B cell (primary cell): ENCODE results near the gene GDI2. TPM values are rescaled to one million over a fixed set of nuclear protein-coding genes. Genes with fewer than 3 reads are reported as not detected.
A peak's percentile ranks its signal among the peaks of the same experiment; 100 is the strongest.

Source experiments
- ATAC-seq: fragments of 200-7000 bp; cut with Tn5 transposase; one replicate; pipeline ENCODE4 v1.10.0; 2021; ENCODE audit warnings: low read depth, mild to moderate bottlenecking, moderate number of reproducible peaks, moderate library complexity
- CTCF ChIA-PET: fragments of 350-600 bp; sonication (Branson Sonifier 250); formaldehyde crosslinking; loops from one replicate; lab custom pipeline; 2021; ENCODE audit warnings: antibody characterized with exemption, inconsistent platforms; lab: Charles Lee
- POLR2A ChIA-PET: fragments of 350-600 bp; sonication (Branson Sonifier 250); formaldehyde crosslinking; loops from one replicate; lab custom pipeline; 2021; ENCODE audit warnings: antibody characterized with exemption; lab: Charles Lee
- DNase-seq: peaks from one replicate; pipeline ENCODE4 v3.0.0; 2013
- H2AFZ ChIP-seq: 2 replicates; pipeline ENCODE4 v1.6.1; 2012; ENCODE audit warnings: mild to moderate bottlenecking, low read depth, low read length; ENCODE audit not compliant: insufficient read depth, poor library complexity, severe bottlenecking
- H3K27ac ChIP-seq, 2 donors: 1 replicate in 1 of 2; 2 replicates in 1 of 2; pipeline ENCODE4 v1.5.1; 2012 to 2013; ENCODE audit warnings: low read length in 2 of 2, mild to moderate bottlenecking in 2 of 2, moderate library complexity in 1 of 2
- H3K27me3 ChIP-seq, 4 experiments: fragments of 200-600 bp in 1 of 4; sonication (generic) in 1 of 4; replicated peaks in 1 of 4; 1 replicate in 2 of 4; 2 replicates in 2 of 4; pipeline versions ENCODE4 v1.6.1 to v1.7.0; 2013 to 2016; ENCODE audit warnings: low read length in 3 of 4, mild to moderate bottlenecking in 2 of 4, mixed read lengths in 1 of 4, moderate library complexity in 1 of 4; ENCODE audit not compliant: insufficient read depth in 4 of 4, control insufficient read depth in 3 of 4; ENCODE audit errors: control extremely low read depth in 1 of 4
- H3K36me3 ChIP-seq, 2 experiments: replicated peaks in 1 of 2; 1 replicate in 1 of 2; 2 replicates in 1 of 2; pipeline versions ENCODE4 v1.6.1 to v1.7.1; 2013; ENCODE audit warnings: low read length in 1 of 2; ENCODE audit not compliant: insufficient read depth in 2 of 2, control insufficient read depth in 1 of 2; ENCODE audit errors: control extremely low read depth in 1 of 2, extremely low read depth in 1 of 2
- H3K4me1 ChIP-seq, 2 donors: fragments of 200-600 bp in 1 of 2; sonication (generic) in 1 of 2; 1 replicate in 1 of 2; 2 replicates in 1 of 2; pipeline versions ENCODE4 v1.5.1 to v1.6.1; 2013 to 2017; ENCODE audit warnings: low read length in 2 of 2; ENCODE audit not compliant: control insufficient read depth in 2 of 2, insufficient read depth in 2 of 2
- H3K4me2 ChIP-seq: replicated peaks from 2 replicates; pipeline ENCODE3; 2012; ENCODE audit warnings: mild to moderate bottlenecking, low read depth, low read length; ENCODE audit not compliant: poor library complexity, severe bottlenecking
- H3K4me3 ChIP-seq, 5 experiments: fragments of 200-600 bp in 1 of 5; sonication (generic) in 1 of 5; 1 replicate in 3 of 5; 2 replicates in 2 of 5; pipeline versions ENCODE4 v1.5.1 to v1.7.0; 2011 to 2016; ENCODE audit warnings: low read length in 4 of 5, mild to moderate bottlenecking in 4 of 5, low read depth in 2 of 5, control low read depth in 1 of 5, moderate library complexity in 1 of 5; ENCODE audit not compliant: insufficient read depth in 1 of 5; ENCODE audit errors: control extremely low read depth in 1 of 5, extremely low read depth in 1 of 5
- H3K79me2 ChIP-seq: fragments of 200-600 bp; sonication (generic); one replicate; pipeline ENCODE4 v1.6.0; 2016; ENCODE audit warnings: low read length; ENCODE audit not compliant: control insufficient read depth, insufficient read depth
- H3K9ac ChIP-seq: fragments of 200-600 bp; sonication (generic); 2 replicates; pipeline ENCODE4 v1.6.1; 2017; ENCODE audit warnings: mild to moderate bottlenecking, low read length, moderate library complexity
- H3K9me3 ChIP-seq, 3 donors: one replicate each; pipeline versions ENCODE4 v1.6.1 to v1.7.1; 2013; ENCODE audit warnings: low read length in 2 of 3; ENCODE audit not compliant: control insufficient read depth in 2 of 3, insufficient read depth in 1 of 3; ENCODE audit errors: control extremely low read depth in 1 of 3
- H4K20me1 ChIP-seq: 2 replicates; pipeline ENCODE4 v1.6.0; 2012; ENCODE audit warnings: mild to moderate bottlenecking, low read length; ENCODE audit not compliant: insufficient read depth, control insufficient read depth, poor library complexity, severe bottlenecking
- H3K27ac Mint-ChIP-seq: one replicate; pipeline ENCODE4 v1.8.0; 2021; ENCODE audit warnings: mixed read lengths
- H3K27me3 Mint-ChIP-seq: one replicate; pipeline ENCODE4 v1.8.0; 2021; ENCODE audit warnings: mixed read lengths
- H3K4me1 Mint-ChIP-seq: one replicate; pipeline ENCODE4 v1.8.0; 2021; ENCODE audit warnings: mixed read lengths
- H3K4me3 Mint-ChIP-seq: one replicate; pipeline ENCODE4 v1.8.0; 2021; ENCODE audit warnings: mixed read lengths
- H3K9me3 Mint-ChIP-seq: one replicate; pipeline ENCODE4 v1.8.0; 2022; ENCODE audit warnings: mixed read lengths; ENCODE audit not compliant: insufficient read depth
- EZH2 ChIP-seq: IDR thresholded peaks from 2 replicates; pipeline ENCODE4 v1.6.1; 2012; ENCODE audit warnings: borderline replicate concordance, low read depth, mild to moderate bottlenecking, moderate library complexity, low read length; ENCODE audit not compliant: insufficient read depth, poor library complexity, severe bottlenecking
- WGBS: methylation state at CpG from one replicate; pipeline ENCODE4 v1.1.5; 2013; ENCODE audit warnings: missing lambda C conversion rate; ENCODE audit not compliant: insufficient coverage; 5-methylcytosine and 5-hydroxymethylcytosine counted together
- intact Hi-C: fragments of 100-400 bp; cut with micrococcal nuclease; formaldehyde crosslinking; loops from one replicate; pipeline ENCODE4 v1.10.0; 2022
- polyA plus RNA-seq: library from polyadenylated mRNA; depleted of rRNA; stranded (reverse); fragments of >200 nt; gene quantifications from 2 replicates; pipeline ENCODE4 v1.2.3, GENCODE V29; 2012
- total RNA-seq, 2 donors: library from RNA; stranded (reverse); fragments of 120-200 nt in 1 of 2; gene quantifications; 1 replicate in 1 of 2; 2 replicates in 1 of 2; pipeline versions ENCODE4 v1.2.3 to v1.2.4, GENCODE V29; 2013 to 2022
- TF ChIP-seq, protein P1 (sequence below): fragments of 200-600 bp; IDR thresholded peaks from one replicate; pipeline ENCODE4 v1.8.0; 2022; ENCODE audit warnings: antibody characterized with exemption, mild to moderate bottlenecking

Gene GDI2
- total and polyA plus RNA-seq, 2 donors (not counting 1 experiment from before 2014, with no cell fraction given), result 91.1 to 187 TPM

DNA sequence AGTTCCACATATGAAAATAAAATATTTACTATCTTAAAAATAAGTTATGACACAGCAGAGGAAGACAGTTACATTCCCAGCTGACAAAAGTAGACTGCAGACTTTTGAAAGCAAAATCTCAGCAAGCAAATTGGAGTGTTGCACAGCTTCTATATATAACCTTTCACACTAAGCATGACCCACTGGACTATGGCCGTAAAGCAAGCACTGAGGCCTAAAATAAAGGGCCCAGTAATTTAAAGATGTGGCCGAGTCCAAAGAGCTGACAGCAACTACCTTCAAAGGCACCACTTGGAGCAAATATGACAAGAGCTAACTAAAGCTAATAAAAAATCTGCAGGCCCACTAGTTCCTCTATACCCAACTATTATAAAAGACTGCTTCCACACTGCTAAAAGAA is 6.5 kb downstream of the GDI2 start:
- intact Hi-C loops, result no loop called here
- DNase-seq (no peak), ATAC-seq (no peak)
- peak overlapping the region in 1 of 2 donors; percentile 62 for H3K27ac ChIP-seq
- peaks cover 0 to 5% (median 0%) of the 10 kb centered on the region in 3 donors for H3K9me3 ChIP-seq
- H2AFZ ChIP-seq, result no peak overlapping the region
- H4K20me1 ChIP-seq, result peaks cover 84% of the 10 kb centered on the region
- no peaks in the 10 kb centered on the region for H3K27me3 ChIP-seq
- Mint-ChIP-seq H3K9me3 (no peaks in the 10 kb centered on the region), H3K27me3 (no peaks in the 10 kb centered on the region), H3K27ac (peak overlapping the region; percentile 41), H3K4me1 (peaks cover 74% of the 10 kb centered on the region), H3K4me3 (peak overlapping the region; percentile 59)
- no peak overlapping the region for H3K4me3 ChIP-seq
- WGBS, result 51% methylated on average over 2 of the region's 2 CpGs
- peak overlapping the region; percentile 33 for H3K4me2 ChIP-seq
- ChIA-PET POLR2A (interaction anchor here (0.5 to 0.8 kb wide), 3 partner anchors 13 to 55 kb away, joined by 3 read pairs; no protein-coding TSS in a partner anchor), CTCF (interaction anchor here (0.6 to 2.0 kb wide), 8 partner anchors 9 to 183 kb away, joined by 3 to 6 read pairs (median 3); no protein-coding TSS in a partner anchor)
- peaks cover 100% of the 10 kb centered on the region for H3K79me2 ChIP-seq
- no peak for TF ChIP-seq EZH2
- TF ChIP-seq, protein P1, sequence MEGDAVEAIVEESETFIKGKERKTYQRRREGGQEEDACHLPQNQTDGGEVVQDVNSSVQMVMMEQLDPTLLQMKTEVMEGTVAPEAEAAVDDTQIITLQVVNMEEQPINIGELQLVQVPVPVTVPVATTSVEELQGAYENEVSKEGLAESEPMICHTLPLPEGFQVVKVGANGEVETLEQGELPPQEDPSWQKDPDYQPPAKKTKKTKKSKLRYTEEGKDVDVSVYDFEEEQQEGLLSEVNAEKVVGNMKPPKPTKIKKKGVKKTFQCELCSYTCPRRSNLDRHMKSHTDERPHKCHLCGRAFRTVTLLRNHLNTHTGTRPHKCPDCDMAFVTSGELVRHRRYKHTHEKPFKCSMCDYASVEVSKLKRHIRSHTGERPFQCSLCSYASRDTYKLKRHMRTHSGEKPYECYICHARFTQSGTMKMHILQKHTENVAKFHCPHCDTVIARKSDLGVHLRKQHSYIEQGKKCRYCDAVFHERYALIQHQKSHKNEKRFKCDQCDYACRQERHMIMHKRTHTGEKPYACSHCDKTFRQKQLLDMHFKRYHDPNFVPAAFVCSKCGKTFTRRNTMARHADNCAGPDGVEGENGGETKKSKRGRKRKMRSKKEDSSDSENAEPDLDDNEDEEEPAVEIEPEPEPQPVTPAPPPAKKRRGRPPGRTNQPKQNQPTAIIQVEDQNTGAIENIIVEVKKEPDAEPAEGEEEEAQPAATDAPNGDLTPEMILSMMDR, result no peak
- no peak overlapping the region for H3K9ac ChIP-seq
- peaks cover 63 to 70% of the 10 kb centered on the region in 2 donors for H3K4me1 ChIP-seq
- H3K36me3 ChIP-seq, result peaks cover 0 to 25% of the 10 kb centered on the region in 2 experiments

DNA sequence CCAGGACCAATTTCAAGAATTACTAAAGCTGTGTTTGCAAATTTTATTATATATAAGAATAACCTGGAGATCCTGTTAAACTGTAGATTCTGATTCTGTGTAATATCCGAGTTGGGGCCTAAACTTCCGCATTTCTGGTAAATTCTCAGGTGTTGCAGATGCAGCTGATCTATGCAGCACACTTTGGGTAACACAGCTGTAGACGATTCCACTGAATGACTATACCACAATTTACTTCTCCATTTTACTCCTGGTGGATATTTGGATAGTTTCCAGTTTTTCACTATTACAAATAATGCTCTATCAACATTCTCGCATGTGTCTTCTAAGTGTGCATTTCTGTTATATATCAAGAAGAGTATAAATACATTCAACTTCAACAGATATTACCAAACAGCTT is 7.5 kb downstream of the GDI2 start:
- Histone ChIP-seq H3K4me1 (peaks cover 57 to 59% of the 10 kb centered on the region in 2 donors), H3K27ac (peak overlapping the region in 1 of 2 donors; percentile 61), H3K9ac (no peak overlapping the region), H3K79me2 (peaks cover 100% of the 10 kb centered on the region), H3K9me3 (peaks cover 0 to 5% (median 0%) of the 10 kb centered on the region in 3 donors), H3K27me3 (no peaks in the 10 kb centered on the region), H3K4me3 (no peak overlapping the region), H4K20me1 (peaks cover 87% of the 10 kb centered on the region), H3K36me3 (peaks cover 0 to 25% of the 10 kb centered on the region in 2 experiments), H2AFZ (no peak overlapping the region), H3K4me2 (peak overlapping the region; percentile 14)
- Mint-ChIP-seq H3K9me3 (no peaks in the 10 kb centered on the region), H3K4me3 (peak overlapping the region; percentile 12), H3K4me1 (peaks cover 69% of the 10 kb centered on the region), H3K27me3 (no peaks in the 10 kb centered on the region), H3K27ac (peak overlapping the region; percentile 7)
- ATAC-seq (no peak), DNase-seq (peak; percentile 45)
- CTCF ChIA-PET, result interaction anchor here (1.2 to 2.0 kb wide), 7 partner anchors 8 to 68 kb away, joined by 3 to 9 read pairs (median 5); no protein-coding TSS in a partner anchor
- no CpG with 5 or more reads among the region's 4 CpGs for WGBS
- TF ChIP-seq EZH2, result no peak
- TF ChIP-seq, protein P1, result no peak
- POLR2A ChIA-PET, result no interaction called here
- intact Hi-C loops, result no loop called here
